ENCODE results near the gene DNAJC30.

DNAJC30 gene

GRCh38 chr7:73646785-73647724 lies 36.2 kb downstream of the DNAJC30 start:
- no peak for DNase-seq

DNA sequence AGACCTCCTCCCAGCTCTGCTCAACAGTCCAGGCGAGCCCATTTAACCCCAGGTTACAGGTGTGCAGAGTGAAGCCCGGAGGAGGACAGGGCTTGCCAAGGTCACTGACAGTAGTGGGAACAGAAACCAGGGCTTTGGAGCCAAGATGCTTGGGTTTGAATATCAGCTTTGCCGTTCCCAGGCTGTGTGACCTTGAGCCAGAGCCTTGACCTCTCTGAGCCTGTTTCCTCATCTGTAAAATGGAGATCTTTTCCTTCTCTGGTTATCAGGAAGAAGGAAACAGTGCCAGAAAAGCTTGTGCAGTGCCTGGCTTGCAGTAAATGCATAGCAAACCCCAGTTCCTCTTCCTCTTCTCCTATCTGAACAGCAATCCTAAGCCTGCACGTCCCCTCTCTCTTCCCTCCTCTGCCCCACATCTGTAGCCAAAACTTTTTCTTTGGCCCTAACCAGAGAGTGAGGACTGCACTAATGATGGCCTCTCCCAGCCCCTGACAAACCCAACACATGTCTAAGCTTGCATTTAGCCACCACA lies 37.5 kb downstream of the DNAJC30 start:
- no peak for DNase-seq

DNA sequence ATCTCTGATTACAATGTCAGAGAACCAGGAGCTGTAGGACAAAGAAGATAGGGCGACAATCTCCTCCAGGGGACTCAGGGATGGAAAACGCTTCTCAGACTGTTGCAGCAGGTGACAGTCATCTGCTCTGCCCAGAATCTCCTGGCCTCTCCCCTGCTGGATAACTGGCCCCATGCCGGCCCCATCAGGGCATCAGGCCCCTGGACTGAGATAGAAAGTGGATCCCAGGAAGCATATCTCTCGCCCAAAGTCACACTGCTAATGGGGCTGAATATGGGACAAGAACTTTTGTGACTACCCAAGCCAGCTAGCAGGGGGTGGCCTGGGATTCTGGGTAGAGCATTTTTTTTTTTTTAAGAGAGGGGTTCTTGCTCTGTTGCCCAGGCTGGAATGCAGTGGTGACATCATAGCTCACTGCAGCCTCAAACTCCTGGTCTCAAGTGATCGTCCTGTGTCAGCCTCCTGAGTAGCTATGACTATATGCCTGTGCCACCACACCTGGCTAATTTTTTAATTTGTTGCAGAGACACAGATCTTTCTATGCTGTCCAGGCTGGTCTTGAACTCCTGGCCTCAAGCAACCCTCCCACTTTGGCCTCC lies 38.5 kb downstream of the DNAJC30 start:
- DNase-seq, result no peak

GRCh38 chr7:73642834-73643233 lies 40.4 kb downstream of the DNAJC30 start:
- no peak for DNase-seq

GRCh38 chr7:73638911-73639310 lies 44.3 kb downstream of the DNAJC30 start:
- no peak for DNase-seq

- no peak for DNase-seq
Measured at GRCh38 chr7:73635428-73636200, 47.6 kb downstream of the DNAJC30 start.

GRCh38 chr7:73633844-73634243 lies 49.4 kb downstream of the DNAJC30 start:
- DNase-seq, result no peak

DNA sequence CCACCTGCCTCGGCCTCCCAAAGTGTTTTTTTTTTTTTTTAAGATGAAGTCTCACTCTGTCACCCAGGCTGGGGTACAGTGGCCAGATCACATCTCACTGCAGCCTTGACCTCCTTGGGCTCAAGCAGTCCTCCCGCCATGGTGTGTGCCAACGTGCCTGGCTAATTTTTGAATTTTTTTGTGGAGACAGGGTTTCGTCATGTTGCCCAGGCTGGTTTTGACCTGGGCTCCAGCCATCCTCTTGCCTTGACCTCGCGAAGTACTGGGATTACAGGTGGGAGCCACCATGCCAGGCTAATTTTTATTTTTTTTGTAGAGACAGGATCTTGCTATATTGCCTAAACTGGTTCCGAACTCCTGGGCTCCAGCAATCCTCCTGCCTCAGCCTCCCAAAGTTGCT lies 49.9 kb downstream of the DNAJC30 start:
- DNase-seq, result no peak

DNA sequence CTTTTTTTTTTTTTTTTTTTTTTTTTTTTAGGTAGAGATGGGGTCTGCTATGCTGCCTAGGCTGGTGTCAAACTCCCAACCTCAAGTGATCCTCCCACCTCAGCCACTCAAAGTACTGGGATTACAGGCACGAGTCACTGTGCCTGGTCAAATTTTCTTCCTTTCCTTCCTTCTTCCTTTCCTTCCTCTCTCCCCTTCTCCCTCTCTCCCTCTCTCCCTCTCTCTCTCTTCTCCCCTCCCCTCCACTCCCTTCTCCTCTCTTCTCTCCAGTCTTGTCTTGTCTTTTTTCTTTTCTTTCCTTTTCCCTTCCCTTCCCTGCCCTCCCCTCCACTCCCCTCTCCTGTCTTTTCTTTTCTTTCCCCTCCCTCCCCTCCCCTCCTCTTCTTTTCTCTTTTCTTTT lies 51.7 kb downstream of the DNAJC30 start:
- no peak for DNase-seq
